Tibial nerve (tissue), 4 donors: Measurements from ENCODE around the gene GOLT1A.

Source experiments
- EP300 ChIP-seq, 2 donors: sonication (generic); formaldehyde crosslinking; IDR thresholded peaks; one replicate each; pipeline ENCODE4 v1.6.1; 2017; ENCODE audit warnings: antibody characterized with exemption in 2 of 2, mild to moderate bottlenecking in 1 of 2
- POLR2A ChIP-seq, 2 donors: fragments of 450-650 bp; IDR thresholded peaks; one replicate each; pipeline ENCODE4 v1.6.1; 2017; ENCODE audit warnings: antibody characterized with exemption in 2 of 2, mild to moderate bottlenecking in 2 of 2, moderate library complexity in 2 of 2
- TF ChIP-seq, protein P1 (sequence below), 5 experiments: fragments of 200-600 bp in 3 of 5; fragments of 450-650 bp in 2 of 5; sonication (generic) in 3 of 5; IDR thresholded peaks; one replicate each; pipeline ENCODE4 v1.5.1; 2016 to 2019; ENCODE audit warnings: antibody characterized with exemption in 5 of 5, mild to moderate bottlenecking in 3 of 5, moderate library complexity in 2 of 5

- TF ChIP-seq, protein P1, sequence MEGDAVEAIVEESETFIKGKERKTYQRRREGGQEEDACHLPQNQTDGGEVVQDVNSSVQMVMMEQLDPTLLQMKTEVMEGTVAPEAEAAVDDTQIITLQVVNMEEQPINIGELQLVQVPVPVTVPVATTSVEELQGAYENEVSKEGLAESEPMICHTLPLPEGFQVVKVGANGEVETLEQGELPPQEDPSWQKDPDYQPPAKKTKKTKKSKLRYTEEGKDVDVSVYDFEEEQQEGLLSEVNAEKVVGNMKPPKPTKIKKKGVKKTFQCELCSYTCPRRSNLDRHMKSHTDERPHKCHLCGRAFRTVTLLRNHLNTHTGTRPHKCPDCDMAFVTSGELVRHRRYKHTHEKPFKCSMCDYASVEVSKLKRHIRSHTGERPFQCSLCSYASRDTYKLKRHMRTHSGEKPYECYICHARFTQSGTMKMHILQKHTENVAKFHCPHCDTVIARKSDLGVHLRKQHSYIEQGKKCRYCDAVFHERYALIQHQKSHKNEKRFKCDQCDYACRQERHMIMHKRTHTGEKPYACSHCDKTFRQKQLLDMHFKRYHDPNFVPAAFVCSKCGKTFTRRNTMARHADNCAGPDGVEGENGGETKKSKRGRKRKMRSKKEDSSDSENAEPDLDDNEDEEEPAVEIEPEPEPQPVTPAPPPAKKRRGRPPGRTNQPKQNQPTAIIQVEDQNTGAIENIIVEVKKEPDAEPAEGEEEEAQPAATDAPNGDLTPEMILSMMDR (IDR thresholded peaks at IDR 0.05): no peak
- TF ChIP-seq EP300 (IDR thresholded peaks at IDR 0.05) (no peak), POLR2A (IDR thresholded peaks at IDR 0.05) (no peak)
These were observed 49.6 kb upstream of the GOLT1A start for GRCh38 chr1:204263254-204263910.
